ENCODE measurements around the gene GTF2H3.

Gene GTF2H3

GRCh38 chr12:123686636-123687190 lies 53.1 kb downstream of the GTF2H3 start:
- TF ChIP-seq NFIC (IDR thresholded peaks at IDR 0.05): no peak
- no peak for TF ChIP-seq RAD21 (IDR thresholded peaks at IDR 0.05; ENCODE audit: low read depth)
- TF ChIP-seq ZBTB7A (IDR thresholded peaks at IDR 0.05; ENCODE audit: low read depth): no peak
- TF ChIP-seq CEBPB (IDR thresholded peaks at IDR 0.05): no peak

- no peak for TF ChIP-seq MAX (IDR thresholded peaks at IDR 0.05)
- no peak for TF ChIP-seq YY1 (IDR thresholded peaks at IDR 0.05; ENCODE audit: low read depth)
Observed at GRCh38 chr12:123690191-123690840, 56.7 kb downstream of the GTF2H3 start.

GRCh38 chr12:123696207-123696606 lies 62.6 kb downstream of the GTF2H3 start:
- no peak for TF ChIP-seq CEBPB (IDR thresholded peaks at IDR 0.05)

GRCh38 chr12:123696646-123697045 lies 63.0 kb downstream of the GTF2H3 start:
- no peak for TF ChIP-seq MAX (IDR thresholded peaks at IDR 0.05)
- no peak for TF ChIP-seq CEBPB (IDR thresholded peaks at IDR 0.05)
- no peak for TF ChIP-seq CREB1 (IDR thresholded peaks at IDR 0.05; ENCODE audit: low read depth)
- TF ChIP-seq TEAD4 (IDR thresholded peaks at IDR 0.05): no peak
- TF ChIP-seq TCF12 (IDR thresholded peaks at IDR 0.05; ENCODE audit: low read depth): no peak
- TF ChIP-seq YY1 (IDR thresholded peaks at IDR 0.05; ENCODE audit: low read depth): no peak
- TF ChIP-seq USF1 (IDR thresholded peaks at IDR 0.05): no peak
- no peak for TF ChIP-seq NFIC (IDR thresholded peaks at IDR 0.05)
- no peak for TF ChIP-seq RAD21 (IDR thresholded peaks at IDR 0.05; ENCODE audit: low read depth)
- TF ChIP-seq TAF1 (IDR thresholded peaks at IDR 0.05; ENCODE audit: low read depth): no peak
- TF ChIP-seq REST (IDR thresholded peaks at IDR 0.05; ENCODE audit: low read depth): no peak

- TF ChIP-seq RAD21 (IDR thresholded peaks at IDR 0.05; ENCODE audit: low read depth) (no peak), USF1 (IDR thresholded peaks at IDR 0.05) (peak; percentile 83), NFIC (IDR thresholded peaks at IDR 0.05) (peak; percentile 42; the same call in 1 of the 2 replicates)
Observed at GRCh38 chr12:123705935-123706334, 72.3 kb downstream of the GTF2H3 start.

- TF ChIP-seq TCF12 (IDR thresholded peaks at IDR 0.05; ENCODE audit: low read depth) (no peak), TEAD4 (IDR thresholded peaks at IDR 0.05) (no peak), CEBPB (IDR thresholded peaks at IDR 0.05) (no peak), TAF1 (IDR thresholded peaks at IDR 0.05; ENCODE audit: low read depth) (no peak), FOXM1 (IDR thresholded peaks at IDR 0.05; ENCODE audit: borderline replicate concordance, low read depth) (no peak), EGR1 (IDR thresholded peaks at IDR 0.05) (no peak), ZBTB7A (IDR thresholded peaks at IDR 0.05; ENCODE audit: low read depth) (no peak), MAX (IDR thresholded peaks at IDR 0.05) (no peak), CREB1 (IDR thresholded peaks at IDR 0.05; ENCODE audit: low read depth) (no peak), USF1 (IDR thresholded peaks at IDR 0.05) (no peak), NFIC (IDR thresholded peaks at IDR 0.05) (no peak), YY1 (IDR thresholded peaks at IDR 0.05; ENCODE audit: low read depth) (no peak)
Observed at GRCh38 chr12:123707466-123707865, 73.8 kb downstream of the GTF2H3 start.
